H1 (cell line): Measurements from ENCODE around the gene PHKA2. TPM values are rescaled to one million over a fixed set of nuclear protein-coding genes. Genes with fewer than 3 reads are reported as not detected.

Source experiments
- CTCF ChIA-PET: fragments of 300-600 bp; sonication (Branson Sonifier 250); formaldehyde crosslinking; loops from one replicate; lab custom pipeline; 2021; ENCODE audit not compliant: partially characterized antibody; lab: Charles Lee
- POLR2A ChIA-PET: fragments of 300-600 bp; sonication (Branson Sonifier 250); formaldehyde crosslinking; loops from one replicate; lab custom pipeline; 2021; ENCODE audit warnings: inconsistent platforms; ENCODE audit not compliant: partially characterized antibody; lab: Charles Lee
- DNase-seq, 2 experiments: peaks; one replicate each; pipeline versions ENCODE4 v3.0.0 to v3.0.0-alpha.2; 2010 to 2022; ENCODE audit warnings: low spot score in 2 of 2, low read depth in 1 of 2, mixed read lengths in 1 of 2
- FAIRE-seq: peaks from 2 replicates; lab custom pipeline; 2011; peaks lifted over from hg19 to GRCh38; lab: Jason Lieb, UNC
- H2AFZ ChIP-seq: 2 replicates; pipeline ENCODE4 v1.8.1; 2012; ENCODE audit warnings: low read length, inconsistent platforms
- H2AK5ac ChIP-seq: 2 replicates; pipeline ENCODE4 v1.6.1; 2013; ENCODE audit warnings: low read depth, low read length
- H2BK120ac ChIP-seq: replicated peaks from 2 replicates; pipeline ENCODE3; 2013; ENCODE audit warnings: low read depth, low read length, inconsistent platforms
- H2BK12ac ChIP-seq: 2 replicates; pipeline ENCODE4 v1.6.1; 2013; ENCODE audit warnings: low read depth, low read length
- H2BK15ac ChIP-seq: 2 replicates; pipeline ENCODE4 v1.6.1; 2013; ENCODE audit warnings: low read length
- H2BK20ac ChIP-seq: 2 replicates; pipeline ENCODE4 v1.6.1; 2013; ENCODE audit warnings: low read length
- H2BK5ac ChIP-seq: 2 replicates; pipeline ENCODE4 v1.6.1; 2013; ENCODE audit warnings: low read depth, low read length
- H3K14ac ChIP-seq: 2 replicates; pipeline ENCODE4 v1.6.1; 2013; ENCODE audit warnings: inconsistent platforms; ENCODE audit not compliant: insufficient read length
- H3K18ac ChIP-seq: 2 replicates; pipeline ENCODE4 v1.6.1; 2013; ENCODE audit warnings: low read length; ENCODE audit errors: extremely low read depth
- H3K23ac ChIP-seq: 2 replicates; pipeline ENCODE4 v1.6.1; 2013; ENCODE audit warnings: inconsistent platforms; ENCODE audit not compliant: insufficient read length
- H3K23me2 ChIP-seq: 2 replicates; pipeline ENCODE4 v1.6.1; 2013; ENCODE audit warnings: low read depth, low read length
- H3K27ac ChIP-seq: 2 replicates; pipeline ENCODE4 v1.6.1; 2011; ENCODE audit warnings: low read depth, low read length, inconsistent platforms
- H3K27me3 ChIP-seq, 4 experiments: replicated peaks in 1 of 4; 1 replicate in 1 of 4; 2 replicates in 3 of 4; pipeline versions ENCODE4 v1.6.1 to v1.8.1; 2011 to 2013; ENCODE audit warnings: low read length in 3 of 4, mild to moderate bottlenecking in 3 of 4, inconsistent platforms in 2 of 4, mixed read lengths in 2 of 4, moderate library complexity in 1 of 4; ENCODE audit not compliant: control insufficient read depth in 3 of 4, insufficient read depth in 3 of 4; ENCODE audit errors: extremely low read depth in 1 of 4
- H3K36me3 ChIP-seq, 4 experiments: 2 replicates each; pipeline versions ENCODE4 v1.6.1 to v1.8.1; 2011 to 2013; ENCODE audit warnings: mild to moderate bottlenecking in 4 of 4, low read length in 3 of 4, moderate library complexity in 2 of 4, control low read depth in 1 of 4, inconsistent platforms in 1 of 4; ENCODE audit not compliant: insufficient read depth in 4 of 4, control insufficient read depth in 2 of 4
- H3K4ac ChIP-seq: replicated peaks from 2 replicates; pipeline ENCODE3; 2013; ENCODE audit warnings: low read length, low read depth, mixed read lengths, inconsistent platforms; ENCODE audit not compliant: insufficient read length
- H3K4me1 ChIP-seq, 4 experiments: replicated peaks in 1 of 4; 1 replicate in 1 of 4; 2 replicates in 3 of 4; pipeline versions ENCODE4 v1.6.1 to v1.8.1; 2011 to 2013; ENCODE audit warnings: low read length in 3 of 4, inconsistent platforms in 2 of 4, mixed read lengths in 1 of 4; ENCODE audit not compliant: insufficient read depth in 4 of 4, control insufficient read depth in 3 of 4
- H3K4me2 ChIP-seq, 2 experiments: 2 replicates each; pipeline versions ENCODE4 v1.6.1 to v1.8.1; 2011 to 2013; ENCODE audit warnings: low read depth in 2 of 2, low read length in 2 of 2, control low read depth in 1 of 2, inconsistent platforms in 1 of 2, mild to moderate bottlenecking in 1 of 2; ENCODE audit not compliant: insufficient read depth in 1 of 2
- H3K4me3 ChIP-seq, 4 experiments: fragments of 200-600, 300-600 bp in 1 of 4; sonication (generic), shearing (Covaris generic), sonication (Bioruptor Twin) in 1 of 4; 2 replicates each; pipeline versions ENCODE4 v1.5.1 to v1.8.1; 2011 to 2016; ENCODE audit warnings: low read length in 4 of 4, low read depth in 3 of 4, control low read depth in 2 of 4, inconsistent platforms in 2 of 4, mild to moderate bottlenecking in 2 of 4, mixed read lengths in 1 of 4, moderate library complexity in 1 of 4; ENCODE audit not compliant: insufficient read depth in 2 of 4; ENCODE audit errors: extremely low read depth in 1 of 4
- H3K56ac ChIP-seq: replicated peaks from 2 replicates; pipeline ENCODE3; 2013; ENCODE audit warnings: low read depth, mild to moderate bottlenecking, mixed read lengths, low read length, inconsistent platforms; ENCODE audit not compliant: insufficient read length
- H3K79me1 ChIP-seq: 2 replicates; pipeline ENCODE4 v1.6.1; 2013; ENCODE audit warnings: low read depth, low read length, control low read depth
- H3K79me2 ChIP-seq, 2 experiments: 2 replicates each; pipeline versions ENCODE4 v1.6.1 to v1.8.1; 2012 to 2013; ENCODE audit warnings: low read length in 2 of 2, mild to moderate bottlenecking in 2 of 2, inconsistent platforms in 1 of 2; ENCODE audit not compliant: insufficient read depth in 2 of 2, control insufficient read depth in 1 of 2
- H3K9ac ChIP-seq, 4 experiments: replicated peaks in 1 of 4; 1 replicate in 1 of 4; 2 replicates in 3 of 4; pipeline versions ENCODE4 v1.6.1 to v1.8.1; 2011 to 2013; ENCODE audit warnings: low read depth in 3 of 4, low read length in 3 of 4, control low read depth in 2 of 4, mild to moderate bottlenecking in 2 of 4, moderate library complexity in 2 of 4, inconsistent platforms in 1 of 4; ENCODE audit errors: extremely low read depth in 1 of 4
- H3K9me3 ChIP-seq, 2 experiments: 2 replicates each; pipeline versions ENCODE4 v1.6.1 to v1.8.1; 2012 to 2013; ENCODE audit warnings: mild to moderate bottlenecking in 2 of 2, moderate library complexity in 2 of 2, control low read depth in 1 of 2, inconsistent platforms in 1 of 2, low read depth in 1 of 2, low read length in 1 of 2, mixed read lengths in 1 of 2; ENCODE audit not compliant: insufficient read depth in 2 of 2
- H4K20me1 ChIP-seq, 2 experiments: replicated peaks in 1 of 2; 2 replicates each; pipeline versions ENCODE3 to v1.8.1; 2011 to 2013; ENCODE audit warnings: inconsistent platforms in 2 of 2, low read length in 2 of 2, mild to moderate bottlenecking in 1 of 2; ENCODE audit not compliant: insufficient read depth in 2 of 2, control insufficient read depth in 1 of 2
- H4K5ac ChIP-seq: 2 replicates; pipeline ENCODE4 v1.6.1; 2013; ENCODE audit warnings: low read length, low read depth, mixed read lengths, inconsistent platforms; ENCODE audit not compliant: insufficient read length
- H4K8ac ChIP-seq: 2 replicates; pipeline ENCODE4 v1.8.0; 2013; ENCODE audit warnings: mild to moderate bottlenecking, moderate library complexity, low read length, inconsistent platforms; ENCODE audit not compliant: insufficient read depth; ENCODE audit errors: extremely low read depth
- H4K91ac ChIP-seq: replicated peaks from 2 replicates; pipeline ENCODE3; 2013; ENCODE audit warnings: low read length, mixed read lengths, inconsistent platforms; ENCODE audit not compliant: insufficient read length
- ASH2L ChIP-seq: fragments of 200-600, 300-600 bp; sonication (generic); IDR thresholded peaks from one replicate; pipeline ENCODE4 v1.7.1; 2017; ENCODE audit warnings: low read length
- CEBPB ChIP-seq: IDR thresholded peaks from 2 replicates; pipeline ENCODE4 v1.6.1; 2012; ENCODE audit warnings: low read depth, low read length
- CREB1 ChIP-seq: IDR thresholded peaks from 2 replicates; pipeline ENCODE4 v1.6.1; 2012; ENCODE audit warnings: inconsistent platforms
- EGR1 ChIP-seq: IDR thresholded peaks from 2 replicates; pipeline ENCODE4 v1.6.1; 2011; ENCODE audit warnings: low read depth, low read length, borderline replicate concordance
- JUN ChIP-seq: IDR thresholded peaks from 2 replicates; pipeline ENCODE4 v1.6.1; 2011; ENCODE audit warnings: low read depth, mild to moderate bottlenecking, improper control_type of control experiment, low read length
- TAF1 ChIP-seq: IDR thresholded peaks from 2 replicates; pipeline ENCODE4 v1.6.1; 2011; ENCODE audit warnings: mild to moderate bottlenecking, low read depth, low read length
- TBP ChIP-seq: IDR thresholded peaks from 2 replicates; pipeline ENCODE4 v1.6.1; 2011; ENCODE audit warnings: low read depth, low read length, improper control_type of control experiment
- USF2 ChIP-seq: IDR thresholded peaks from 2 replicates; pipeline ENCODE4 v1.6.1; 2011; ENCODE audit warnings: low read length, improper control_type of control experiment
- WGBS, 2 experiments: shearing (Covaris generic) in 1 of 2; methylation state at CpG; one replicate each; pipeline versions ENCODE4 v1.1.6 to v1.1.7; 2013 to 2015; ENCODE audit warnings: low lambda C conversion rate in 2 of 2, mixed read lengths in 2 of 2, inconsistent platforms in 1 of 2, low coverage in 1 of 2, missing lambda C conversion rate in 1 of 2; ENCODE audit not compliant: insufficient replicate concordance in 2 of 2, insufficient coverage in 1 of 2, insufficient read length in 1 of 2; ENCODE audit errors: extremely low coverage in 1 of 2, missing lambda C conversion rate in 1 of 2; 5-methylcytosine and 5-hydroxymethylcytosine counted together
- polyA plus RNA-seq, 7 experiments: library from polyadenylated mRNA; depleted of rRNA in 3 of 7; stranded (reverse) in 5 of 7; unstranded in 2 of 7; fragments of >200 nt in 5 of 7; fragments of 200-250 nt in 2 of 7; gene quantifications; 1 replicate in 5 of 7; 2 replicates in 1 of 7; 4 replicates in 1 of 7; pipeline versions ENCODE4 v1.2.1 to v1.2.3, GENCODE V29; 2011 to 2013; ENCODE audit warnings: missing spikeins in 2 of 7, mixed read lengths in 2 of 7
- total RNA-seq: library from RNA; stranded (reverse); fragmentation: NEBNext Ultra II Directional; extraction: Animal tissue kit (Norgen Biotek cat#: 25700); gene quantifications from 2 replicates; pipeline ENCODE4 v1.2.1, GENCODE V29; 2021

The PHKA2 gene
- total and polyA plus RNA-seq, 2 of the 8 experiments (the other 6 are each of a cell fraction or from before 2014, with no cell fraction given), result 28.1 to 35.8 TPM

GRCh38 chrX:18966624-18967023 lies 17.3 kb downstream of the PHKA2 start:
- H3K23ac ChIP-seq, result no peak overlapping the region
- no peak overlapping the region for H3K9ac ChIP-seq
- no peak overlapping the region for H2BK20ac ChIP-seq
- H2BK12ac ChIP-seq, result no peak overlapping the region
- TF ChIP-seq JUN (no peak), CEBPB (no peak), EGR1 (no peak), CREB1 (no peak), USF2 (no peak), ASH2L (no peak), TBP (no peak), TAF1 (no peak)
- TF ChIP-seq, all 59 proteins: peak for 0
- Histone ChIP-seq H4K8ac (no peak overlapping the region), H3K27ac (no peak overlapping the region), H2AK5ac (no peak overlapping the region), H4K5ac (no peak overlapping the region), H3K4me3 (no peak overlapping the region), H3K9me3 (no peaks in the 10 kb centered on the region), H2BK120ac (no peak overlapping the region), H3K56ac (no peak overlapping the region), H3K79me2 (0 out of 4 replicates have a peak, but pooled peaks cover 0 to 3% of the 10 kb centered on the region in 2 experiments), H4K20me1 (peaks cover 0 to 2% of the 10 kb centered on the region in 2 experiments), H2BK5ac (no peak overlapping the region), H3K36me3 (no peaks in the 10 kb centered on the region; a peak in 1 of 8 replicates), H4K91ac (no peak overlapping the region), H3K27me3 (no peaks in the 10 kb centered on the region), H3K79me1 (no peaks in the 10 kb centered on the region), H3K23me2 (no peaks in the 10 kb centered on the region), H3K4me1 (no peaks in the 10 kb centered on the region), H3K4me2 (no peak overlapping the region), H3K14ac (no peak overlapping the region), H3K18ac (no peak overlapping the region), H2AFZ (no peak overlapping the region), H3K4ac (no peak overlapping the region), H2BK15ac (no peak overlapping the region)
- no peak for FAIRE-seq
- 97% methylated on average over 4 of the region's 5 CpGs; no CpG with 5 or more reads in 1 of the 2 experiments for WGBS, 2 experiments
- ChIA-PET CTCF (interaction anchor here (1.2 to 2.8 kb wide), 2 partner anchors 15 to 367 kb away, joined by 3 to 9 read pairs; no protein-coding TSS in a partner anchor), POLR2A (no interaction called here)
- DNase-seq, result no peak
